Gastrocnemius medialis (tissue), 4 donors: ENCODE results near the gene PHF11. TPM values are rescaled to one million over a fixed set of nuclear protein-coding genes. Genes with fewer than 3 reads are reported as not detected.

Experiments
- ATAC-seq, 2 donors: fragments of 150-250 bp; one replicate each; pipeline ENCODE4 v1.9.1; 2016
- DNase-seq, 2 donors: peaks; one replicate each; pipeline ENCODE4 v3.0.0-alpha.2; 2019
- H3K27ac ChIP-seq, 4 donors: fragments of 200-600 bp; sonication (generic); 1 replicate in 1 of 4; 2 replicates in 3 of 4; pipeline ENCODE4 v1.5.1; 2016 to 2018; ENCODE audit warnings: mild to moderate bottlenecking in 2 of 4, moderate library complexity in 1 of 4
- H3K27me3 ChIP-seq, 3 donors: fragments of 200-600 bp; sonication (generic) in 2 of 3; 1 replicate in 1 of 3; 2 replicates in 2 of 3; pipeline versions ENCODE4 v1.5.1 to v1.6.0; 2016 to 2019; ENCODE audit warnings: mild to moderate bottlenecking in 1 of 3, moderate library complexity in 1 of 3
- H3K36me3 ChIP-seq, 2 donors: fragments of 200-600 bp; sonication (generic) in 1 of 2; one replicate each; pipeline ENCODE4 v1.5.1; 2017 to 2018
- H3K4me1 ChIP-seq, 2 donors: fragments of 200-600 bp; sonication (generic) in 1 of 2; one replicate each; pipeline ENCODE4 v1.5.1; 2016 to 2017; ENCODE audit warnings: mild to moderate bottlenecking in 2 of 2
- H3K4me3 ChIP-seq, 4 donors: fragments of 200-600 bp; sonication (generic) in 3 of 4; 1 replicate in 1 of 4; 2 replicates in 3 of 4; pipeline ENCODE4 v1.5.1; 2016 to 2019; ENCODE audit warnings: mild to moderate bottlenecking in 2 of 4
- H3K9me3 ChIP-seq, 3 donors: fragments of 200-600 bp; sonication (generic) in 2 of 3; 1 replicate in 1 of 3; 2 replicates in 2 of 3; pipeline ENCODE4 v1.5.1; 2016 to 2019
- CTCF ChIP-seq, 5 experiments: fragments of 450-650 bp in 3 of 5; fragments of 200-600 bp in 2 of 5; sonication (generic) in 2 of 5; IDR thresholded peaks in 4 of 5; conservative IDR thresholded peaks in 1 of 5; 1 replicate in 4 of 5; 2 replicates in 1 of 5; pipeline ENCODE4 v1.5.1; 2016 to 2019; ENCODE audit warnings: antibody characterized with exemption in 5 of 5, mild to moderate bottlenecking in 3 of 5, moderate library complexity in 3 of 5
- POLR2A ChIP-seq, 2 donors: fragments of 450-650 bp; IDR thresholded peaks; one replicate each; pipeline ENCODE4 v1.6.1; 2017; ENCODE audit warnings: antibody characterized with exemption in 2 of 2, mild to moderate bottlenecking in 2 of 2, moderate library complexity in 2 of 2
- in situ Hi-C, 4 donors: fragments of 200-750 bp; cut with MboI; loops; one replicate each; pipeline versions ENCODE4 v1.15.0 to v1.8.0; 2017; ENCODE audit warnings: low sequenced_read_pairs in 4 of 4
- intact Hi-C: fragments of 100-400 bp; cut with DNase I; formaldehyde crosslinking; loops from one replicate; pipeline ENCODE4 v1.15.1; 2023; ENCODE audit warnings: low total_unique reads
- total RNA-seq, 4 donors: library from RNA; depleted of rRNA; stranded (reverse); fragments of >200 nt; gene quantifications; one replicate each; pipeline versions ENCODE4 v1.1.0 to v1.2.3, GENCODE V29; 2016

The PHF11 gene
- total RNA-seq, 4 donors from 2014 or later: 6.5 to 17.7 (median 13.8) TPM

GRCh38 chr13:49550942-49551644 is 55.3 kb downstream of the PHF11 start:
- intact Hi-C loops: no loop called here
- Histone ChIP-seq H3K4me1 (no peaks in the 10 kb centered on the region), H3K36me3 (peaks cover 0 to 55% of the 10 kb centered on the region in 2 donors), H3K27ac (no peak overlapping the region), H3K4me3 (no peak overlapping the region), H3K27me3 (no peaks in the 10 kb centered on the region), H3K9me3 (no peaks in the 10 kb centered on the region)
- in situ Hi-C loops: no loop called here
- ATAC-seq (no peak), DNase-seq (no peak)
- TF ChIP-seq POLR2A (IDR thresholded peaks at IDR 0.05) (no peak), CTCF (IDR thresholded peaks at IDR 0.05 in 4 of 5, conservative IDR thresholded peaks at IDR 0.05 in 1 of 5) (no peak)

GRCh38 chr13:49553888-49554287 is 58.1 kb downstream of the PHF11 start:
- intact Hi-C loops (no loop called here), in situ Hi-C loops (no loop called here)
- H3K4me3 ChIP-seq: no peak overlapping the region
- ATAC-seq (no peak), DNase-seq (no peak)
- no peaks in the 10 kb centered on the region for H3K4me1 ChIP-seq
- no peaks in the 10 kb centered on the region for H3K27me3 ChIP-seq
- H3K27ac ChIP-seq: no peak overlapping the region
- TF ChIP-seq CTCF (IDR thresholded peaks at IDR 0.05 in 4 of 5, conservative IDR thresholded peaks at IDR 0.05 in 1 of 5): no peak
- no peak for TF ChIP-seq POLR2A (IDR thresholded peaks at IDR 0.05)
- peaks cover 0 to 41% of the 10 kb centered on the region in 2 donors for H3K36me3 ChIP-seq
- no peaks in the 10 kb centered on the region for H3K9me3 ChIP-seq

GRCh38 chr13:49554387-49554786 is 58.6 kb downstream of the PHF11 start:
- ATAC-seq (no peak), DNase-seq (no peak)
- TF ChIP-seq POLR2A (IDR thresholded peaks at IDR 0.05): no peak
- no peak for TF ChIP-seq CTCF (IDR thresholded peaks at IDR 0.05 in 4 of 5, conservative IDR thresholded peaks at IDR 0.05 in 1 of 5)
- intact Hi-C loops: no loop called here
- H3K36me3 ChIP-seq: peaks cover 0 to 41% of the 10 kb centered on the region in 2 donors
- no peaks in the 10 kb centered on the region for H3K9me3 ChIP-seq
- in situ Hi-C loops: no loop called here
- no peak overlapping the region for H3K27ac ChIP-seq
- no peaks in the 10 kb centered on the region for H3K27me3 ChIP-seq
- no peaks in the 10 kb centered on the region for H3K4me1 ChIP-seq
- no peak overlapping the region for H3K4me3 ChIP-seq

GRCh38 chr13:49559006-49559405 is 63.3 kb downstream of the PHF11 start:
- no peak for DNase-seq
- Histone ChIP-seq H3K4me1 (no peaks in the 10 kb centered on the region), H3K36me3 (peaks cover 0 to 30% of the 10 kb centered on the region in 2 donors), H3K27me3 (no peaks in the 10 kb centered on the region), H3K9me3 (no peaks in the 10 kb centered on the region), H3K27ac (no peak overlapping the region), H3K4me3 (no peak overlapping the region)
- intact Hi-C loops (no loop called here), in situ Hi-C loops (no loop called here)
- TF ChIP-seq CTCF (IDR thresholded peaks at IDR 0.05 in 4 of 5, conservative IDR thresholded peaks at IDR 0.05 in 1 of 5) (no peak), POLR2A (IDR thresholded peaks at IDR 0.05) (no peak)
- ATAC-seq: no peak
